Gastroesophageal sphincter (tissue), 4 donors: ENCODE results near the gene DCLK3. TPM values are rescaled to one million over a fixed set of nuclear protein-coding genes. Genes with fewer than 3 reads are reported as not detected.

Source experiments
- ATAC-seq: fragments of 150-250 bp; one replicate; pipeline ENCODE4 v1.9.1; 2016; ENCODE audit warnings: mild to moderate bottlenecking, moderate library complexity
- H3K27ac ChIP-seq, 4 donors: fragments of 200-600 bp; sonication (generic) in 3 of 4; 1 replicate in 3 of 4; 2 replicates in 1 of 4; pipeline ENCODE4 v1.5.1; 2016 to 2019
- H3K27me3 ChIP-seq: fragments of 200-600 bp; sonication (generic); one replicate; pipeline ENCODE4 v1.5.1; 2019
- H3K36me3 ChIP-seq, 2 donors: fragments of 200-600 bp; sonication (generic); one replicate each; pipeline ENCODE4 v1.5.1; 2019; ENCODE audit warnings: control low read depth in 1 of 2
- H3K4me1 ChIP-seq, 3 donors: fragments of 200-600 bp; sonication (generic); 1 replicate in 2 of 3; 2 replicates in 1 of 3; pipeline ENCODE4 v1.5.1; 2016 to 2019; ENCODE audit warnings: control low read depth in 2 of 3
- H3K4me3 ChIP-seq, 2 donors: fragments of 200-600 bp; sonication (generic); one replicate each; pipeline ENCODE4 v1.5.1; 2019; ENCODE audit warnings: mild to moderate bottlenecking in 1 of 2, moderate library complexity in 1 of 2
- H3K9me3 ChIP-seq, 3 donors: fragments of 200-600 bp; sonication (generic); one replicate each; pipeline ENCODE4 v1.5.1; 2017 to 2019; ENCODE audit warnings: control low read depth in 2 of 3
- EP300 ChIP-seq: sonication (generic); formaldehyde crosslinking; IDR thresholded peaks from one replicate; pipeline ENCODE4 v1.6.1; 2017; ENCODE audit warnings: antibody characterized with exemption, mild to moderate bottlenecking
- POLR2A ChIP-seq, 2 donors: fragments of 450-650 bp; IDR thresholded peaks; one replicate each; pipeline ENCODE4 v1.6.1; 2017; ENCODE audit warnings: antibody characterized with exemption in 2 of 2, mild to moderate bottlenecking in 2 of 2, moderate library complexity in 1 of 2
- POLR2AphosphoS5 ChIP-seq: sonication (generic); formaldehyde crosslinking; IDR thresholded peaks from one replicate; pipeline ENCODE4 v1.6.1; 2017; ENCODE audit warnings: antibody characterized with exemption
- WGBS, 2 donors: methylation state at CpG; one replicate each; pipeline ENCODE4 v1.1.5; 2018; ENCODE audit warnings: low coverage in 1 of 2; 5-methylcytosine and 5-hydroxymethylcytosine counted together
- total RNA-seq, 4 donors: library from RNA; depleted of rRNA; stranded (reverse); fragments of >200 nt; gene quantifications; one replicate each; pipeline ENCODE4 v1.1.0, GENCODE V29; 2016
- TF ChIP-seq, protein P1 (sequence below), 4 experiments: fragments of 200-600 bp in 2 of 4; fragments of 450-650 bp in 2 of 4; sonication (generic) in 1 of 4; IDR thresholded peaks; one replicate each; pipeline ENCODE4 v1.5.1; 2017 to 2019; ENCODE audit warnings: antibody characterized with exemption in 4 of 4, mild to moderate bottlenecking in 2 of 4, moderate library complexity in 2 of 4

DCLK3 gene
- total RNA-seq, 4 donors from 2014 or later, result 0.27 to 0.62 TPM; not detected in 2

DNA sequence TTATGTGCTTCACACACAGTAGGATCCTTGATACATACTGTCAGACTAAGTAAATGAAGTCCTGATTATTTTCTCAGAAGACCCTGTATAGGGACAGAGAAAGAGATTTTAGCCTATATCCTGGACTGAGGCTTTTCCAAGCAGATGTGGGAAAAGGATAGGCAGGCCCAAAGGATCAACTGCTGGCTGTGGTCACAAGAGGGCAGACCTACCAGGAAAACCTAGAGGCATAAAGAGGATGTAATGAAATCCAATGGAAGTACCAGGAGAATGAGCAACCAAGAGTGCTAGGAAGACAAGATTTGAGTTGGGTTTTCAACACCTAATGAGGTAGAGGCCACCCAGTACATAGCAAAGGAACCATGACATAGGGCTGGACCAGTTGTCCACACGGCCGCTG, 23.1 kb downstream of the DCLK3 start:
- ATAC-seq, result no peak
- no peak for TF ChIP-seq EP300
- no peak overlapping the region for H3K27ac ChIP-seq
- H3K4me1 ChIP-seq, result no peaks in the 10 kb centered on the region
- no peak overlapping the region for H3K4me3 ChIP-seq
- 79 to 90% methylated on average over 2 of the region's 2 CpGs for WGBS, 2 donors
- H3K27me3 ChIP-seq, result peaks cover 4% of the 10 kb centered on the region
- no peaks in the 10 kb centered on the region for H3K9me3 ChIP-seq
- no peaks in the 10 kb centered on the region for H3K36me3 ChIP-seq

GRCh38 chr3:36740787-36741186, 23.6 kb downstream of the DCLK3 start:
- 77 to 78% methylated on average over 2 of the region's 2 CpGs for WGBS, 2 donors
- H3K4me3 ChIP-seq, result no peak overlapping the region
- no peak overlapping the region for H3K27ac ChIP-seq
- H3K36me3 ChIP-seq, result no peaks in the 10 kb centered on the region
- H3K27me3 ChIP-seq, result peaks cover 4% of the 10 kb centered on the region
- no peaks in the 10 kb centered on the region for H3K4me1 ChIP-seq
- no peaks in the 10 kb centered on the region for H3K9me3 ChIP-seq
- TF ChIP-seq EP300 (no peak), POLR2AphosphoS5 (no peak), POLR2A (IDR thresholded peaks at IDR 0.05) (no peak)
- TF ChIP-seq, protein P1, sequence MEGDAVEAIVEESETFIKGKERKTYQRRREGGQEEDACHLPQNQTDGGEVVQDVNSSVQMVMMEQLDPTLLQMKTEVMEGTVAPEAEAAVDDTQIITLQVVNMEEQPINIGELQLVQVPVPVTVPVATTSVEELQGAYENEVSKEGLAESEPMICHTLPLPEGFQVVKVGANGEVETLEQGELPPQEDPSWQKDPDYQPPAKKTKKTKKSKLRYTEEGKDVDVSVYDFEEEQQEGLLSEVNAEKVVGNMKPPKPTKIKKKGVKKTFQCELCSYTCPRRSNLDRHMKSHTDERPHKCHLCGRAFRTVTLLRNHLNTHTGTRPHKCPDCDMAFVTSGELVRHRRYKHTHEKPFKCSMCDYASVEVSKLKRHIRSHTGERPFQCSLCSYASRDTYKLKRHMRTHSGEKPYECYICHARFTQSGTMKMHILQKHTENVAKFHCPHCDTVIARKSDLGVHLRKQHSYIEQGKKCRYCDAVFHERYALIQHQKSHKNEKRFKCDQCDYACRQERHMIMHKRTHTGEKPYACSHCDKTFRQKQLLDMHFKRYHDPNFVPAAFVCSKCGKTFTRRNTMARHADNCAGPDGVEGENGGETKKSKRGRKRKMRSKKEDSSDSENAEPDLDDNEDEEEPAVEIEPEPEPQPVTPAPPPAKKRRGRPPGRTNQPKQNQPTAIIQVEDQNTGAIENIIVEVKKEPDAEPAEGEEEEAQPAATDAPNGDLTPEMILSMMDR (IDR thresholded peaks at IDR 0.05), result no peak
- no peak for ATAC-seq

- 42 to 57% methylated on average over 1 to 2 of the region's 16 CpGs for WGBS, 2 donors
- no peak for ATAC-seq
- Histone ChIP-seq H3K27me3 (peaks cover 4% of the 10 kb centered on the region), H3K4me1 (no peaks in the 10 kb centered on the region), H3K9me3 (no peaks in the 10 kb centered on the region), H3K36me3 (no peaks in the 10 kb centered on the region), H3K27ac (no peak overlapping the region), H3K4me3 (no peak overlapping the region)
- TF ChIP-seq POLR2A (IDR thresholded peaks at IDR 0.05), result no peak
- TF ChIP-seq, protein P1 (IDR thresholded peaks at IDR 0.05), result no peak
Measured at GRCh38 chr3:36738702-36739101, 25.7 kb downstream of the DCLK3 start.

DNA sequence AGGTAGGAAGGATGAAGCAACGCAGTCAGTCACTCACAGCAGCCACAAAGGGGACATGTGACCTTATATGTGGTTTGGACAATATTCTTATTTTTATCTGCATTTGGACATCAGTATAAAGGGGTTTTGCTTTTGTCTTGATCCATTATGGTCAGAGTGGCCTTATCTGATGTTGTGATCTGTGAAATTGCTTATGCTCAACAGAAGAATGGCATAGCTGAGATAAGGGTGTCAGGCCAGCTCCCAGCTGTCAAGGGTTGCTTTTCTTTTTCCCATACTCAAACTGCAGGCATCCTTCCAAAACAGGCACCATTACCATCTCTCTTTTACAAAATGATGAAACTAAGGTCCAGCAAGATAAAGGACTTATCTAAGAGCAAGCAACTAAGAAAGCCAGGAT, 28.1 kb downstream of the DCLK3 start:
- no peak for ATAC-seq

DNA sequence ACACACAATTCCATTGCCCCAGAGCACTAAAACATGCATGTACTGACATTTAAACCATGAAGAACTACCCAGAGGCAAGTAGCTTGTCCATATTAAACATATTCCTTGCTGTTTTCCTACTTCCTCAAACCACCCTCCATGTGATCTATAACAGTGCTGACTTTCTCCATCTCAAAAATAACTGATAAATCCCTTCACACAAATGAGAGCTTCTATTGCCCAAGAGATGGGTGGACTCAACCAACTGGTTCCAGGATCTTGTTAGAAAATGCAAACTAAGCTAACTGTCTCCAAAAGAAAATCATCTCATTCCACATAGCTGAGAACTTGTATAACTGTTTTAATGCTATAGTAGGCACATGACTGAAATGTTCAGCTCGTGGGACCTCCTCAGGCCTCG, 29.6 kb downstream of the DCLK3 start:
- H3K27ac ChIP-seq, result no peak overlapping the region
- no peaks in the 10 kb centered on the region for H3K4me1 ChIP-seq
- WGBS, 2 donors, result 50 to 100% methylated on average over 1 to 2 of the region's 2 CpGs
- no peak overlapping the region for H3K4me3 ChIP-seq
- no peaks in the 10 kb centered on the region for H3K36me3 ChIP-seq
- H3K27me3 ChIP-seq, result peaks cover 4% of the 10 kb centered on the region
- ATAC-seq, result no peak
- TF ChIP-seq POLR2A (IDR thresholded peaks at IDR 0.05), result no peak
- TF ChIP-seq, protein P1 (IDR thresholded peaks at IDR 0.05), result no peak
- no peaks in the 10 kb centered on the region for H3K9me3 ChIP-seq

More for the DNA sequence above, 28.1 kb downstream of the DCLK3 start:
- Histone ChIP-seq H3K27me3 (peaks cover 4% of the 10 kb centered on the region), H3K4me1 (no peaks in the 10 kb centered on the region), H3K36me3 (no peaks in the 10 kb centered on the region), H3K4me3 (no peak overlapping the region), H3K27ac (no peak overlapping the region), H3K9me3 (no peaks in the 10 kb centered on the region)
- TF ChIP-seq POLR2AphosphoS5, result no peak
- TF ChIP-seq EP300, result no peak
- TF ChIP-seq, protein P1 (IDR thresholded peaks at IDR 0.05), result no peak
- WGBS, 2 donors, result 83 to 92% methylated on average over 1 of the region's 1 CpG

DNA sequence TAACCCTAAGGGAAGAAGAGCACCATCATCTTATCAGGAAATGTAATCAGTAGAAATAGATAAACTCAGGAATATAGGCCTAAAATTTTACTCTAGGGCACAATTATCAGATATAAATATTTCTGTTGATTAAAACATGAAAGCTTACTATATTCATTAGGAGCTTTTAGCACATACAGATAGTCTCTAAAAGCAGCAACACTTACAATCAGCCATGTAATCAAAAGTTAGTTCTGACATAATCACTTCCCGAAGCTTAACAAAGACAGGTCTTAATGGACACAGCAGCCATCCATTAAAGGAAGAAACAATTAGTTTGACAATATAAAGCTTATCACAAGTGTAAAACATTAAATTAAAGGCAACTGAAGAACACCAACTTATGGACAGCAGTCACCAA, 30.6 kb downstream of the DCLK3 start:
- WGBS, 2 donors, result 50 to 75% methylated on average over 1 of the region's 1 CpG
- no peak overlapping the region for H3K27ac ChIP-seq
- ATAC-seq, result no peak

More for the DNA sequence above, 30.6 kb downstream of the DCLK3 start:
- Histone ChIP-seq H3K27me3 (peaks cover 5% of the 10 kb centered on the region), H3K4me3 (no peak overlapping the region), H3K9me3 (no peaks in the 10 kb centered on the region), H3K36me3 (no peaks in the 10 kb centered on the region), H3K4me1 (no peaks in the 10 kb centered on the region)
- TF ChIP-seq, protein P1 (IDR thresholded peaks at IDR 0.05), result no peak
- TF ChIP-seq EP300, result no peak
- no peak for TF ChIP-seq POLR2AphosphoS5
- TF ChIP-seq POLR2A (IDR thresholded peaks at IDR 0.05), result no peak
